Astrocyte (in vitro differentiated cells and primary cell): Measurements from ENCODE around the gene MATN1.

Experiments
- EZH2 ChIP-seq: IDR thresholded peaks from 2 replicates; pipeline ENCODE4 v1.6.1; 2012; ENCODE audit warnings: mild to moderate bottlenecking, low read length, inconsistent platforms; ENCODE audit not compliant: insufficient read depth
- TF ChIP-seq, protein P1 (sequence below): IDR thresholded peaks from 2 replicates; pipeline ENCODE4 v1.5.1; 2011; ENCODE audit warnings: low read depth, mild to moderate bottlenecking, inconsistent platforms, low read length, moderate library complexity; ENCODE audit not compliant: insufficient read depth

DNA sequence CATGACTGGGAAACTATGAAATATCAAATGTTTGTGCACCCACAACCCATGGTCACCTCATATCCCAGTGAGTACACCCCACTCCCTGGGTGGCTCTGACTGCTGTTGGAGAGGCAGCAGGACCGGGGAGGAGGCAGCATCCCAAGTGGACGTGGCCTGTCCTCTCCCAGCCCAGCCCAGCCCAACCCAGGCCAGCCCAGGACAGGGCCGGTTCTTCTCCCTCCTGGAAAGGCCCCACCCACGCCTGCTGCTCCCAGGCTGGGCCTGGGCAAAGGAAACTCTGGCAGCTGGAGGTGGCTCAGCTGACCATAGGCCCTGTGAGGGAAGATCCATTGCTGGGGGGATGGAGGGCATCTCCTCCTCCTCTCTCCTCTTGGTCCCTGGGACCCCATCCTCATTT, 19.1 kb downstream of the MATN1 start:
- TF ChIP-seq, protein P1, sequence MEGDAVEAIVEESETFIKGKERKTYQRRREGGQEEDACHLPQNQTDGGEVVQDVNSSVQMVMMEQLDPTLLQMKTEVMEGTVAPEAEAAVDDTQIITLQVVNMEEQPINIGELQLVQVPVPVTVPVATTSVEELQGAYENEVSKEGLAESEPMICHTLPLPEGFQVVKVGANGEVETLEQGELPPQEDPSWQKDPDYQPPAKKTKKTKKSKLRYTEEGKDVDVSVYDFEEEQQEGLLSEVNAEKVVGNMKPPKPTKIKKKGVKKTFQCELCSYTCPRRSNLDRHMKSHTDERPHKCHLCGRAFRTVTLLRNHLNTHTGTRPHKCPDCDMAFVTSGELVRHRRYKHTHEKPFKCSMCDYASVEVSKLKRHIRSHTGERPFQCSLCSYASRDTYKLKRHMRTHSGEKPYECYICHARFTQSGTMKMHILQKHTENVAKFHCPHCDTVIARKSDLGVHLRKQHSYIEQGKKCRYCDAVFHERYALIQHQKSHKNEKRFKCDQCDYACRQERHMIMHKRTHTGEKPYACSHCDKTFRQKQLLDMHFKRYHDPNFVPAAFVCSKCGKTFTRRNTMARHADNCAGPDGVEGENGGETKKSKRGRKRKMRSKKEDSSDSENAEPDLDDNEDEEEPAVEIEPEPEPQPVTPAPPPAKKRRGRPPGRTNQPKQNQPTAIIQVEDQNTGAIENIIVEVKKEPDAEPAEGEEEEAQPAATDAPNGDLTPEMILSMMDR, result no peak
- TF ChIP-seq EZH2, result no peak
